ENCODE measurements around the gene FCRL2. TPM values are rescaled to one million over a fixed set of nuclear protein-coding genes. Genes with fewer than 3 reads are reported as not detected.

The FCRL2 gene
- total RNA-seq, 1 donor, result not detected

DNA sequence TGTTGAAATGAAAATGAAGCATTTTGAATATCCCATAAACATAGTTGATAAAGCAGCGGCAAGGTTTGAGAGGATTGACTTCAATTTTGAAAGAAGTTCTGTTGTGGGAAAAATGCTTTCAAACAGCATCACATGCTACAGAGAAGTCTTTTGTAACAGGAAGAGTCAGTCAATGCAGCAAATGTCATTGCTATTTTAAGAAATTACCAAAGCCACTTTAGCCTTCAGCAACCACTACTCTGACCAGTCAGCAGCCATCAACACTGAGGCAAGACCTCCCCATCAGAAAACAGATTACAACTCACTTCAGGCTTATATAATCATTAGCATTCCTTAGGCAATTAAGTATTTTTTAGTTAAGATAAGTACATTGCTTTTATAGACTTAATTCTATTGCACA lies 42.6 kb downstream of the FCRL2 start:
- no peaks in the 10 kb centered on the region for H4K20me1 ChIP-seq (ENCODE audit: insufficient read depth, low read length)
- H3K4me3 ChIP-seq (ENCODE audit: insufficient read depth, low read length), result no peak overlapping the region
- H3K27ac ChIP-seq (ENCODE audit: low read depth, low read length), result no peak overlapping the region
- no peaks in the 10 kb centered on the region for H3K4me1 ChIP-seq (ENCODE audit: insufficient read depth, low read length)
- no peak for DNase-seq (ENCODE audit: insufficient read length, low spot score, missing footprints)
- TF ChIP-seq, protein P1, sequence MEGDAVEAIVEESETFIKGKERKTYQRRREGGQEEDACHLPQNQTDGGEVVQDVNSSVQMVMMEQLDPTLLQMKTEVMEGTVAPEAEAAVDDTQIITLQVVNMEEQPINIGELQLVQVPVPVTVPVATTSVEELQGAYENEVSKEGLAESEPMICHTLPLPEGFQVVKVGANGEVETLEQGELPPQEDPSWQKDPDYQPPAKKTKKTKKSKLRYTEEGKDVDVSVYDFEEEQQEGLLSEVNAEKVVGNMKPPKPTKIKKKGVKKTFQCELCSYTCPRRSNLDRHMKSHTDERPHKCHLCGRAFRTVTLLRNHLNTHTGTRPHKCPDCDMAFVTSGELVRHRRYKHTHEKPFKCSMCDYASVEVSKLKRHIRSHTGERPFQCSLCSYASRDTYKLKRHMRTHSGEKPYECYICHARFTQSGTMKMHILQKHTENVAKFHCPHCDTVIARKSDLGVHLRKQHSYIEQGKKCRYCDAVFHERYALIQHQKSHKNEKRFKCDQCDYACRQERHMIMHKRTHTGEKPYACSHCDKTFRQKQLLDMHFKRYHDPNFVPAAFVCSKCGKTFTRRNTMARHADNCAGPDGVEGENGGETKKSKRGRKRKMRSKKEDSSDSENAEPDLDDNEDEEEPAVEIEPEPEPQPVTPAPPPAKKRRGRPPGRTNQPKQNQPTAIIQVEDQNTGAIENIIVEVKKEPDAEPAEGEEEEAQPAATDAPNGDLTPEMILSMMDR (IDR thresholded peaks at IDR 0.05; ENCODE audit: extremely low read depth, low read depth, low read length), result no peak
- H3K36me3 ChIP-seq (ENCODE audit: insufficient read depth, low read length), result no peaks in the 10 kb centered on the region
- H3K27me3 ChIP-seq (ENCODE audit: insufficient read depth, low read length), result no peaks in the 10 kb centered on the region
- H3K9me3 ChIP-seq (ENCODE audit: low read depth, low read length), result no peaks in the 10 kb centered on the region
- no peaks in the 10 kb centered on the region for H3K79me2 ChIP-seq (ENCODE audit: insufficient read depth, low read length)
- no peak overlapping the region for H2AFZ ChIP-seq (ENCODE audit: low read length)
- no peak overlapping the region for H3K4me2 ChIP-seq (ENCODE audit: insufficient read depth, low read length)

DNA sequence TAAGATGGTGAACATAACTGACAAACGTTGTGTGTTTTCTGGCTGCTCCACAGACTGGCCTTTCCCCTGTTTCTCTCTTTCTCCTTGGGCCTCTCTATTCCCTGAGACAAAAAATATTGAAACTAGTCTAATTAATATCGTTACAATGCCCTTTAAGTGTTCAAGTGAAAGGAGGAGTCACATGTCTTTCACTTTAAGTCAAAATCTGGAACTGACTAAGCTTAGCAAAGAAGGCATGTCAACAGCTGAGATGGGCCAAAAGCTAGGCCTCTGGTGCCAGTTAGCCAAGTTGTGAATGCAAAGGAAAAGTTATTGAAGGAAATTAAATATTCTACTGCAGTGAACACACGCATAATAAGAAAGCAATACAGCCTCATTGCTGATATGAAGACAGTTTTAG lies 44.2 kb downstream of the FCRL2 start:
- Histone ChIP-seq H3K36me3 (ENCODE audit: insufficient read depth, low read length) (no peaks in the 10 kb centered on the region), H3K79me2 (ENCODE audit: insufficient read depth, low read length) (no peaks in the 10 kb centered on the region)
- DNase-seq (ENCODE audit: insufficient read length, low spot score, missing footprints), result no peak

DNA sequence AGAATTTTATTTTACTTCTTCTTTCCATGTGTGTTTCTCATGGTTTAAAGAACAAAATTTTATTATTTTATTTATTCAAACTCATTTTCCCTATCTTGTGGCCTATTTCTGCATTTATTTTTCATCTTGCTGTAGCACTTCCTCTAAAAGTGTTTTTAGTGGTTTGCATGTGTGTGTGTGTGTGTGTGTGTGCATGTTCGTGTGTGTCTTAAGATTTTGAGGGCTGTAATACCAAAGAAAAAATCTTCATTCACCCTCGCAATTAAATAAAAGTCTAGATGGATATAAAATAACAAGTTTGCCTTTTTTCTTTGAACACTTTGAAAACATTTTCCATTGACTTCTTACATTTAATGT lies 51.7 kb downstream of the FCRL2 start:
- no peak for DNase-seq (ENCODE audit: insufficient read length, low spot score, missing footprints)
- H4K20me1 ChIP-seq (ENCODE audit: insufficient read depth, low read length), result no peaks in the 10 kb centered on the region
- no peaks in the 10 kb centered on the region for H3K36me3 ChIP-seq (ENCODE audit: insufficient read depth, low read length)
- H3K4me2 ChIP-seq (ENCODE audit: insufficient read depth, low read length), result no peak overlapping the region
- TF ChIP-seq, protein P1 (IDR thresholded peaks at IDR 0.05; ENCODE audit: extremely low read depth, low read depth, low read length), result no peak
- no peak overlapping the region for H3K27ac ChIP-seq (ENCODE audit: low read depth, low read length)
- H3K4me3 ChIP-seq (ENCODE audit: insufficient read depth, low read length), result no peak overlapping the region
- H3K27me3 ChIP-seq (ENCODE audit: insufficient read depth, low read length), result no peaks in the 10 kb centered on the region
- H3K4me1 ChIP-seq (ENCODE audit: insufficient read depth, low read length), result no peaks in the 10 kb centered on the region
- no peak overlapping the region for H2AFZ ChIP-seq (ENCODE audit: low read length)
- no peaks in the 10 kb centered on the region for H3K79me2 ChIP-seq (ENCODE audit: insufficient read depth, low read length)
- H3K9me3 ChIP-seq (ENCODE audit: low read depth, low read length), result no peaks in the 10 kb centered on the region

More for the DNA sequence above, 44.2 kb downstream of the FCRL2 start:
- Histone ChIP-seq H3K9me3 (ENCODE audit: low read depth, low read length) (no peaks in the 10 kb centered on the region), H3K4me3 (ENCODE audit: insufficient read depth, low read length) (no peak overlapping the region), H3K27me3 (ENCODE audit: insufficient read depth, low read length) (no peaks in the 10 kb centered on the region), H3K4me1 (ENCODE audit: insufficient read depth, low read length) (no peaks in the 10 kb centered on the region), H3K4me2 (ENCODE audit: insufficient read depth, low read length) (no peak overlapping the region), H3K27ac (ENCODE audit: low read depth, low read length) (no peak overlapping the region), H4K20me1 (ENCODE audit: insufficient read depth, low read length) (no peaks in the 10 kb centered on the region), H2AFZ (ENCODE audit: low read length) (no peak overlapping the region)
- TF ChIP-seq, protein P1 (IDR thresholded peaks at IDR 0.05; ENCODE audit: extremely low read depth, low read depth, low read length), result no peak

DNA sequence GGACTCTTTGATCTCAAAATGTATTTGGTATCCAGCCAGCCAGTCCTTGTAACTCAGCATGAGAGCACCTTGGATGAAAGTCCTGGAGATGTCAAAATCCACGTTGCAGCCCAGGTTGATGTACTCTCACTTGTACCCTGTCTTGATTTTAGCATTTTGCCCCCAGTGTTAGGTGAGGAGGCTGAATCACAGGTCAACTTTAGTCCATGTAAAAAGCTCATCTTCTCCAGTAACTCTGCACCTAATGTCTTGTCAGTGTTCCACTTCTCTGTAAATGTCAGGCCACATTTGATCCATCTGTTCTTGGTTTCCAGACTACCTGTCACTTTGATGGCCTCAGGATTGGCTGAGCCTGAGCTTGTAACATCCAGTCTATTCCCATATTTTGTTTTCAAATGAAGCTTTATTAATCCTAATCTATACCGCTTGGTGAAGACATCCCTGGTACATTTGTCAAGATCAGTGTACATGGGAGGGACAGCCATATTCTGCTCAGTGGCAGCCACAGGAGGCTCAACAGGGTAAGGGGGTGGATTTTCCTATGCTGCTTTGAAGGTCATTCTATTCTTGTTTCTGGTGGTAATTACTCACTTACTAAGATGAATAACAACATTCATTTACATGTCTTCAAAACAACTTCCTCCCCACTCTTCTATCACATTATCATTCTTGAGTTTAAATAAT lies 52.3 kb downstream of the FCRL2 start:
- TF ChIP-seq, protein P1 (IDR thresholded peaks at IDR 0.05; ENCODE audit: extremely low read depth, low read depth, low read length), result no peak
- no peaks in the 10 kb centered on the region for H3K4me1 ChIP-seq (ENCODE audit: insufficient read depth, low read length)
- H3K4me3 ChIP-seq (ENCODE audit: insufficient read depth, low read length), result no peak overlapping the region
- DNase-seq (ENCODE audit: insufficient read length, low spot score, missing footprints), result no peak
- no peak overlapping the region for H3K4me2 ChIP-seq (ENCODE audit: insufficient read depth, low read length)
- no peaks in the 10 kb centered on the region for H4K20me1 ChIP-seq (ENCODE audit: insufficient read depth, low read length)
- H3K27me3 ChIP-seq (ENCODE audit: insufficient read depth, low read length), result no peaks in the 10 kb centered on the region
- H3K36me3 ChIP-seq (ENCODE audit: insufficient read depth, low read length), result no peaks in the 10 kb centered on the region
- no peak overlapping the region for H3K27ac ChIP-seq (ENCODE audit: low read depth, low read length)
- H2AFZ ChIP-seq (ENCODE audit: low read length), result no peak overlapping the region
- no peaks in the 10 kb centered on the region for H3K9me3 ChIP-seq (ENCODE audit: low read depth, low read length)
- no peaks in the 10 kb centered on the region for H3K79me2 ChIP-seq (ENCODE audit: insufficient read depth, low read length)

All from osteoblast (primary cell).